Gastrocnemius medialis (tissue), 4 donors: Measurements from ENCODE around the gene OR52H1. TPM values are rescaled to one million over a fixed set of nuclear protein-coding genes. Genes with fewer than 3 reads are reported as not detected.

ENCODE experiments used
- ATAC-seq, 2 donors: fragments of 150-250 bp; one replicate each; pipeline ENCODE4 v1.9.1; 2016
- DNase-seq, 2 donors: peaks; one replicate each; pipeline ENCODE4 v3.0.0-alpha.2; 2019
- H3K27ac ChIP-seq, 4 donors: fragments of 200-600 bp; sonication (generic); 1 replicate in 1 of 4; 2 replicates in 3 of 4; pipeline ENCODE4 v1.5.1; 2016 to 2018; ENCODE audit warnings: mild to moderate bottlenecking in 2 of 4, moderate library complexity in 1 of 4
- H3K27me3 ChIP-seq, 3 donors: fragments of 200-600 bp; sonication (generic) in 2 of 3; 1 replicate in 1 of 3; 2 replicates in 2 of 3; pipeline versions ENCODE4 v1.5.1 to v1.6.0; 2016 to 2019; ENCODE audit warnings: mild to moderate bottlenecking in 1 of 3, moderate library complexity in 1 of 3
- H3K36me3 ChIP-seq, 2 donors: fragments of 200-600 bp; sonication (generic) in 1 of 2; one replicate each; pipeline ENCODE4 v1.5.1; 2017 to 2018
- H3K4me1 ChIP-seq, 2 donors: fragments of 200-600 bp; sonication (generic) in 1 of 2; one replicate each; pipeline ENCODE4 v1.5.1; 2016 to 2017; ENCODE audit warnings: mild to moderate bottlenecking in 2 of 2
- H3K4me3 ChIP-seq, 4 donors: fragments of 200-600 bp; sonication (generic) in 3 of 4; 1 replicate in 1 of 4; 2 replicates in 3 of 4; pipeline ENCODE4 v1.5.1; 2016 to 2019; ENCODE audit warnings: mild to moderate bottlenecking in 2 of 4
- H3K9me3 ChIP-seq, 3 donors: fragments of 200-600 bp; sonication (generic) in 2 of 3; 1 replicate in 1 of 3; 2 replicates in 2 of 3; pipeline ENCODE4 v1.5.1; 2016 to 2019
- CTCF ChIP-seq, 5 experiments: fragments of 450-650 bp in 3 of 5; fragments of 200-600 bp in 2 of 5; sonication (generic) in 2 of 5; IDR thresholded peaks in 4 of 5; conservative IDR thresholded peaks in 1 of 5; 1 replicate in 4 of 5; 2 replicates in 1 of 5; pipeline ENCODE4 v1.5.1; 2016 to 2019; ENCODE audit warnings: antibody characterized with exemption in 5 of 5, mild to moderate bottlenecking in 3 of 5, moderate library complexity in 3 of 5
- POLR2A ChIP-seq, 2 donors: fragments of 450-650 bp; IDR thresholded peaks; one replicate each; pipeline ENCODE4 v1.6.1; 2017; ENCODE audit warnings: antibody characterized with exemption in 2 of 2, mild to moderate bottlenecking in 2 of 2, moderate library complexity in 2 of 2
- in situ Hi-C, 4 donors: fragments of 200-750 bp; cut with MboI; loops; one replicate each; pipeline versions ENCODE4 v1.15.0 to v1.8.0; 2017; ENCODE audit warnings: low sequenced_read_pairs in 4 of 4
- intact Hi-C: fragments of 100-400 bp; cut with DNase I; formaldehyde crosslinking; loops from one replicate; pipeline ENCODE4 v1.15.1; 2023; ENCODE audit warnings: low total_unique reads
- total RNA-seq, 4 donors: library from RNA; depleted of rRNA; stranded (reverse); fragments of >200 nt; gene quantifications; one replicate each; pipeline versions ENCODE4 v1.1.0 to v1.2.3, GENCODE V29; 2016

OR52H1 gene
- total RNA-seq, 4 donors from 2014 or later, result not detected

- Histone ChIP-seq H3K4me1 (no peaks in the 10 kb centered on the region), H3K4me3 (no peak overlapping the region), H3K27ac (no peak overlapping the region), H3K9me3 (no peaks in the 10 kb centered on the region), H3K36me3 (no peaks in the 10 kb centered on the region), H3K27me3 (no peaks in the 10 kb centered on the region)
- intact Hi-C loops, result no loop called here
- no peak for TF ChIP-seq CTCF (IDR thresholded peaks at IDR 0.05 in 4 of 5, conservative IDR thresholded peaks at IDR 0.05 in 1 of 5)
- TF ChIP-seq POLR2A (IDR thresholded peaks at IDR 0.05), result no peak
- in situ Hi-C loops, result no loop called here
- no peak for DNase-seq
- ATAC-seq, result no peak
Observed at GRCh38 chr11:5505363-5506048, 42.8 kb downstream of the OR52H1 start.

GRCh38 chr11:5504403-5504921 lies 43.9 kb downstream of the OR52H1 start:
- in situ Hi-C loops, result no loop called here
- no peak for ATAC-seq
- Histone ChIP-seq H3K4me3 (no peak overlapping the region), H3K36me3 (no peaks in the 10 kb centered on the region), H3K27ac (no peak overlapping the region), H3K4me1 (no peaks in the 10 kb centered on the region), H3K27me3 (no peaks in the 10 kb centered on the region), H3K9me3 (no peaks in the 10 kb centered on the region)
- DNase-seq, result no peak
- intact Hi-C loops, result no loop called here
- TF ChIP-seq POLR2A (IDR thresholded peaks at IDR 0.05) (no peak), CTCF (IDR thresholded peaks at IDR 0.05 in 4 of 5, conservative IDR thresholded peaks at IDR 0.05 in 1 of 5) (no peak)

- H3K4me1 ChIP-seq, result no peaks in the 10 kb centered on the region
- no peaks in the 10 kb centered on the region for H3K36me3 ChIP-seq
- no peaks in the 10 kb centered on the region for H3K9me3 ChIP-seq
- in situ Hi-C loops (no loop called here), intact Hi-C loops (no loop called here)
- H3K4me3 ChIP-seq, result no peak overlapping the region
- H3K27ac ChIP-seq, result no peak overlapping the region
- no peak for DNase-seq
- TF ChIP-seq CTCF (IDR thresholded peaks at IDR 0.05 in 4 of 5, conservative IDR thresholded peaks at IDR 0.05 in 1 of 5), result no peak
- no peak for TF ChIP-seq POLR2A (IDR thresholded peaks at IDR 0.05)
- ATAC-seq, result no peak
- H3K27me3 ChIP-seq, result no peaks in the 10 kb centered on the region
Observed at GRCh38 chr11:5500393-5500801, 47.9 kb downstream of the OR52H1 start.

GRCh38 chr11:5499671-5500070 lies 48.7 kb downstream of the OR52H1 start:
- no peaks in the 10 kb centered on the region for H3K4me1 ChIP-seq
- H3K9me3 ChIP-seq, result no peaks in the 10 kb centered on the region
- no peaks in the 10 kb centered on the region for H3K27me3 ChIP-seq
- H3K4me3 ChIP-seq, result no peak overlapping the region
- DNase-seq (no peak), ATAC-seq (no peak)
- H3K36me3 ChIP-seq, result no peaks in the 10 kb centered on the region
- TF ChIP-seq POLR2A (IDR thresholded peaks at IDR 0.05), result no peak
- TF ChIP-seq CTCF (IDR thresholded peaks at IDR 0.05 in 4 of 5, conservative IDR thresholded peaks at IDR 0.05 in 1 of 5), result no peak
- no peak overlapping the region for H3K27ac ChIP-seq
- in situ Hi-C loops (loop anchor here in 1 of 4 donors (25.0 kb wide), 1 partner anchor 313 kb away; the partner anchor contains the start of gene OR52N2), intact Hi-C loops (no loop called here)

Other genes with a start within 250 kb of the OR52H1 start
- not detected for gene OR51B4, start 246.6 kb downstream of the OR52H1 start, total RNA-seq
- gene OR51B2, start 224.2 kb downstream of the OR52H1 start, total RNA-seq, result not detected
- gene OR51B5, start 205.0 kb downstream of the OR52H1 start, total RNA-seq, result not detected
- gene OR51B6, start 197.0 kb downstream of the OR52H1 start, total RNA-seq, result not detected
- gene OR51M1, start 164.7 kb downstream of the OR52H1 start, total RNA-seq, result not detected
- not detected for gene OR51Q1, start 126.4 kb downstream of the OR52H1 start, total RNA-seq
- gene OR51I1, start 107.0 kb downstream of the OR52H1 start, total RNA-seq, result not detected
- not detected for gene OR51I2, start 99.2 kb downstream of the OR52H1 start, total RNA-seq
- not detected for gene OR52D1, start 59.9 kb downstream of the OR52H1 start, total RNA-seq
- not detected for gene UBQLN3, start 38.6 kb downstream of the OR52H1 start, total RNA-seq
- under 1 TPM in 1 of 4 donors, not detected in 3; 0.25 TPM for gene UBQLNL, start 31.8 kb downstream of the OR52H1 start, total RNA-seq
- gene OR52B6, start 32.3 kb upstream of the OR52H1 start, total RNA-seq, result not detected
- gene TRIM6, start 48.1 kb upstream of the OR52H1 start, total RNA-seq, result under 1 TPM; 0.15 to 0.35 (median 0.28) TPM
- 1 to 10 TPM in 3 of 4 donors, under 1 TPM in 1; 0.32 to 1.6 (median 1.2) TPM for gene TRIM34, start 76.5 kb upstream of the OR52H1 start, total RNA-seq
- 1 to 10 TPM; 2.3 to 3.9 (median 2.6) TPM for gene TRIM5, start 136.5 kb upstream of the OR52H1 start, total RNA-seq
- gene TRIM22, start 141.2 kb upstream of the OR52H1 start, total RNA-seq, result 10 to 100 TPM in 2 of 4 donors, 1 to 10 TPM in 2; 5.3 to 15.8 (median 8.8) TPM
- gene OR56B1, start 187.9 kb upstream of the OR52H1 start, total RNA-seq, result not detected
- gene OR52N4, start 205.7 kb upstream of the OR52H1 start, total RNA-seq, result not detected
- not detected for gene OR52N5, start 234.8 kb upstream of the OR52H1 start, total RNA-seq
- not detected for gene OR52N1, start 242.7 kb upstream of the OR52H1 start, total RNA-seq